ENCODE results near the gene COL5A1.

COL5A1 gene

DNA sequence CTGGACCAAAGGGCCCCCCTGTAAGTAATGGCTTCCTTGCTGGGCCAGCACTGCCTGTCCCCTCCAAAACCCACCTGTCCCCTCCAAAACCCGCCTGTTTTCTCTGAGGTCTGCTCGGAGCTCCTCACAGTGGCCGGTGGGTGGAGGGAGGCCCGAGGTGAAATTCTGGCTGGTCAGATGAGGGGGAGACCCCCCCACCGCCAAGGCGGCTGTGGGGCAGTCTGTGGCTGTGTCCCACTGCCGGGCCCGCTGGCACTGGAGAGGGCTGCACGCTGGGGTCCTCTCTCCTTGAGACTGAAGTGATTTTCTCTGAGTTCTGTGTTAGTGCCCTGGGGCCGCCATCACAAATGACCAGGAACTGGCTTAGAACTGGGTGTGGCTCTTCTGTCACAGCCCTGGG is 155.3 kb downstream of the COL5A1 start:
- no peak for DNase-seq

- no peak for DNase-seq
Observed at GRCh38 chr9:134800791-134801339, 159.3 kb downstream of the COL5A1 start.

DNA sequence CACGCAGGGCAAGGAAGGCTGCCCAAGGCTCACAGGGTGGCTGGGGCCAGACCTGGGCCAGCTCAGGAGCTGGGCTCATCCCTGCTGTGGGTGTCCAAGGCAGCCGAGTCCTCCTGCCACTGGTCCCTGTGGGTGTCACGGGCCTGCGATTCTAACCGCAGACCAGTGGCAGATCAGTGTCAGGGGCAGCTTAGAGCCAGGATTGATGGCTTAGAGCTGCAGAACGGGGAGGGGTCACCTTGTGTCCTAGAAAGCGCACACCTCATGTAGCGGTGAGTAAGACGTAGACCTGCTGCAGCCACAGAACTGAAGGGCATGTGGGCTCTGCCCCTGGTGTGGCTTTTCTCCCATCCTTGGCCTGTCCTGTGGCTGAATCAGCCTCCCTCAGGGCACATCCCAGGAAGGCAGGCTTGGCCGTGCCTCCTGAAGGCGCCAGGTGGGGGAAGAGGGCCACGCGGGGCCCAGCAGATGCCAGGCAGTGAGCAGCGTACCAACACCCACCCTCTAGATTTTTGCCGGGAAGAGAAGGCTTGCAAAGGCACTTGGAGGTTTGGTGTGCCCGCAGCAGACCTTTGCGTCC is 160.7 kb downstream of the COL5A1 start:
- no peak for DNase-seq

DNA sequence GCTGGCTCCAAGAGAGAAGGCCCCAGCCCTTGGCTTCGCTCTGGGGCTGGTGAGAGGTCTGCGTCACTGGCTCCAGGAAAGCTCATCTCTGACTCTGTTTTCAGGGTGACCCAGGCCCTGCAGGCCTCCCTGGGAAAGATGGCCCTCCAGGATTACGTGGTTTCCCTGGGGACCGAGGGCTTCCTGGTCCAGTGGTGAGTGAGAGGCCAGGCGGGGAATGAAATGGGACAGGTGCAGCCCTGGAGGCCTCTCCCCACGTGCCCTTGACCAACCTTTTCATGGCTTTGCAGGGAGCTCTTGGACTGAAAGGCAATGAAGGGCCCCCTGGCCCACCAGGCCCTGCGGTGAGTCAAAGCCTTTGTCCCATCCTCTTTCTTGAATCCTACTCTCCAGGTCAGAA is 163.3 kb downstream of the COL5A1 start:
- no peak for DNase-seq

DNA sequence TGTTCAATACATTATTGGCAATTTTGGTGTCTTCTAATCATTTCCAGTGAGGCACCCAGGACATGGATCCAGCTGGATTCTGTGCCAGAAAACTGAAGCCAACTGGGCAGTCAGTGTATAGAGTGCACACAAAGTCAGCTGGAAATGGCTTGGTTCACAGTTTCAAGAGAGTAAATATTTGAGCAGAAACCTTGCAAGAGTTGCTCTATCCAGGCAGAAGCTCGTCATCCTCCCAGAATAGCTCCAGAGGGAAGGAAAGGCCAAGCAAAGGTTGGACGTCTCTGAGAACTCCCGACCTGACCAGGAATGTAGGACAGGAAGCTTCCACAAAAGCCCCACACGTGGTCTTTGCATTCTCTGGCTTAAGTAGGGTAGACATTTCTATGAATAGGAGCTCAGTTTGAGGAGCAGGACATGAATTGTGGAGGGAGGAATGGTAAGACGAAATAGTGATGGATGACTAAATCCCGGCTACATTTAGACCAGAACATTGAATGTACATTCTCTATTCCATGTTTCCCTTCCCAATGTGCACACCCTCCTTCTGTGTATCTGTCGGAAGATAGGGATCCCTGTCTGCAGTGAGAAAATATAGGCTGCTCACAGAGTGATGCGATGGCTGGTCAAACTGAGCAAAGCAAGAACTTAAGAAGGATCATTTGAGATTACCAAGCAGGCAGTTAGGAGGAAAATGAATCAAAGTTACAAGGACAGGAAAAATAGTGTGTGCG is 166.3 kb downstream of the COL5A1 start:
- no peak for DNase-seq

- no peak for DNase-seq
Observed at GRCh38 chr9:134808447-134808792, 166.8 kb downstream of the COL5A1 start.

DNA sequence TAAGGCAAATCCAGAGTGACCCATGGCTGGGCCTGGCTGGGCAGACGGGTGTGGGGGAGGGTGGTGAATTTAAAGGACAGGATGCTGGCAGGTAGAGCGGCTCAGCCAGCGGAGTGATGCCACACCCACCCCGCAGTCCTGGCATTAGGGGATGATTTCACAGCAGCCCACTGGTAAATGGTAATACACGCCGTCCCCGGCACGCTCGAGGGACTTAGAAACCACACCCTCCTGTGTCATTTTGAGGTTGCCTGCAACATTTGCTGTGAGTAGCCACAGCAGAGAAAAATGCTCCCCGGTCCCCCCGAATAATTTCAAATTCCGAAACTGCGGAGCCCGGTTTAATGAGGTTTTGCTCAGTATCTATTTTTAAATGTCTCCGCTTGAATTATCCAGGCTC is 167.7 kb downstream of the COL5A1 start:
- DNase-seq = no peak

DNA sequence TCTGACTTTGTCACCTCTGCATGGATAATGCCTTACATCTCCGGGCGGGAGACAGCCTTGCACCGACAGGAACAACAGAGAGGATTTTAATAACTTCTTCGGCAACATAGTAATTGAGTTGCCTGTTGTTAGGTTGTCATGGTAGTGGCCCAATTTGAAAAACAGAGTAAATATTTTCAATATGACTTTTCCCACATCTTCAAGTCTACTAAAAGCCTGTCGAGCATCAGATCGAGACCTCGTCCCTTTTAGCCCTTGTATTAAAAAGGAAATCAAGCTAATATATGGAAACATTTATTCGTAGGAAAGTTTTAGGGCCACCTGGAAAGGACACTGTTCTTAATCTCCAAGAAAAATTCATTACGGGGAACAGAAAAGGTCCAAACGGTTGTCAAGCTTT is 168.2 kb downstream of the COL5A1 start:
- DNase-seq = no peak

DNA sequence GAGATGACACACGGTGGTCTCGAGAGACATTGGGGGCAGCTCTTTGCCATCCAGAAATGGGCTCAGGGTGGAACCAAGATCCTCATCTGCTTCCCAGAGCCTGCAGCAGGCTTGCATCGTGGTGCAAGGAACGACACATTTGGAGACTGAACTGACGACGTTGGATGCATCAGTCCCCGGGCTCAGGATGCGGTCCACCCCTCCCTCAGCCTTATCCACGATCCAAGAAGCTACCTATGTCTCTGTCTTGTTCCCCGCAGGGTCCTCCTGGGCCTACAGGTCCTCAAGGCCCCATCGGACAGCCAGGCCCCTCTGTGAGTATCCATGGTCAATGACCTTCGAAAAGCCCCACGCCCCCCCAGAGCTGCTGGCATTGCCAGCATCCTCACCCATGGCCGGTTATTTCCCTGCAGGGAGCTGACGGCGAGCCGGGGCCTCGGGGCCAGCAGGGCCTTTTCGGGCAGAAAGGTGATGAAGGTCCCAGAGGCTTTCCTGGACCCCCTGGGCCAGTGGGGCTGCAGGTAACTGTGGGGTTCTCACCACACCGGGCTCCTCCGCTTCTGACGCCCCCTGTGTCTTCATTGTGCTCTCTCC is 169.6 kb downstream of the COL5A1 start:
- no peak for DNase-seq

DNA sequence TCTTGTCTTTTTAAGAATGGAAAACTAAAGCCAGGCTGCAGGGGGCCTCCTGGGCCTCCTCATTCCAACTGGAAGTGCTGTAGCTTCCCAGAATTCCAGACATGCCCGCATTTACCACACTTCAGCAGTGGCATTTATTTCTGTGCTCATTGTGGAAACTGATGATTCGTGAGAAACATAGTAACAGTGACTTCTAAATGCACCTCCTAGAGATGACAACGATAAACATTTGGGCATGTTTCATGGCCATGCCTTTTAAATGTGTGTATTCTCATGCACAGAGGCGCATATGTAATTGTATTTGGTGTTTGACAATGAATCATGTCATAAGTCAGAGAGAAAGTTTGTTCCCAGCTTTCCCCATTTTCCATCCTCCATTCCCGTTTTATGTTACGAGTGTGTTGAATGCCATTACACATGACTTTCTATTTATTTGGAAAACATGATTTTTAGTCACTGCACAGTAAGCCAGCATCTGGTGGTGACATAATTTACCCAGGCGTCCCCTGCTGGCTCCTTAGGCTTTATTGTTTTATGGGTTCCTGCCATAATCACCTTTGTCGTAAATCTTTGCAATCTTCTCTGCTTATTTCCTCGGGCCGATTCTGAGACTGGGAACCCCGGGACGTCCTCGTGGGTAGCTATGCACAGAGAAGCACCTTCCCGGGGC is 170.2 kb downstream of the COL5A1 start:
- DNase-seq = no peak

DNA sequence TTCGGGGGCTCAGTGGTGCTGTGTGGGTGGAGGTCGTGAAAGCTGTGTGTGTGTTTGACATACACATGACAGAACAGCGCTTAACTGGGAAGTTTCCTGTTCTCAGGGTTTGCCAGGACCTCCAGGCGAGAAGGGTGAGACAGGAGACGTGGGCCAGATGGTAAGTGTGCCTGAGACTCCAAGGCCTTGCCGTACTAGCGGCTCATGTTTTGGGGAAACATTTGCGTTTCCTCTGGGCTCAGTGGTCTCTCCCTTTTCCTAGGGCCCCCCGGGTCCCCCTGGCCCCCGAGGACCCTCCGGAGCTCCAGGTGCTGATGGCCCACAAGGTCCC is 170.7 kb downstream of the COL5A1 start:
- DNase-seq = no peak

- no peak for DNase-seq
Observed at GRCh38 chr9:134813841-134814240, 172.2 kb downstream of the COL5A1 start.

DNA sequence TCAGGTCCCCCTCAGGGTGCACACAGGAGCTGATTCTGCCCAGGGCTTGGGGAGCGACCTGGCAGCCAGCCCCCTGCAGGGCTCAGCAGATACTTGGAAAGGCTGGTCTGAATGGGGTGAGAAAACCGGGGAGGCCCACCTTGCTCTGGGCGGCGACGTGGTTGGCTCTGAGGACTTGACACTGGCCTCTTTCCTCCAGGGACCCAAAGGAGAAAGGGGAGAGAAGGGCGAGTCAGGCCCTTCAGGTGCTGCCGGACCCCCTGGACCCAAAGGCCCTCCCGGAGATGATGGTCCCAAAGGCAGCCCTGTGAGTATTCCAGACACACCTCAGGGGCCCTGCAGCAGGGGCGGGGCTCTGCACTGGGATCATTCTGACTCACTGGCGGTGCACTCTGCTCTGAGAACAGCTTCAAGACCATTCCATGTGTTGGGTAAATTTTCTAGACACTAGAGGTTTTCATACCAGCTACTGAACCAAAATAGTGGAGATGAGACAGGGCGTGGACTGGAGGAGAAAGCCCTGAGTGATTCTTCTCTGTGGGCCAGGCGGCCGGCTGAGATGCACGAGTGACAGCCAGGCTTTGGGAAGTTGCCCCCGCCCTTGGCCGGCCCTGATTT is 173.1 kb downstream of the COL5A1 start:
- DNase-seq = no peak

GRCh38 chr9:134815435-134816214 is 174.0 kb downstream of the COL5A1 start:
- DNase-seq = no peak

DNA sequence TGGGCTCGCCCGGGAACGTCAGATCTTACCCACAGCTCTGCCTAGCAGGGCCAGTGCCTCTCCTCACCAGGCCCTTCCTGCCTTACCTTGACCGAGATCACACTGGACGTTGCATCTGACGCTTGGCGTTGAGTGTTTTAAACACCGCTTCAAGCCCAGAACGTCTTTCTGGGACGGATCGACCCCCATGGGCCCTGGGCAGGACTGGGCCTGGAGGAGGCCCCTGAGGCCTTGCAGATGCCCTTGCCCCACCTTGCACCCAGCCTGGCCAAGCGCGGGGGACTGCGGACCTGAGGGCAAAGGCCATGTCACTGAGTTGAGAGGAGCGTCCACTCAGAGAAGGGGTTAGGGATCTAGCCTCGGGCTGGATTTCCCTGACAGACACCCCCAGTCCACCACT is 174.7 kb downstream of the COL5A1 start:
- no peak for DNase-seq

DNA sequence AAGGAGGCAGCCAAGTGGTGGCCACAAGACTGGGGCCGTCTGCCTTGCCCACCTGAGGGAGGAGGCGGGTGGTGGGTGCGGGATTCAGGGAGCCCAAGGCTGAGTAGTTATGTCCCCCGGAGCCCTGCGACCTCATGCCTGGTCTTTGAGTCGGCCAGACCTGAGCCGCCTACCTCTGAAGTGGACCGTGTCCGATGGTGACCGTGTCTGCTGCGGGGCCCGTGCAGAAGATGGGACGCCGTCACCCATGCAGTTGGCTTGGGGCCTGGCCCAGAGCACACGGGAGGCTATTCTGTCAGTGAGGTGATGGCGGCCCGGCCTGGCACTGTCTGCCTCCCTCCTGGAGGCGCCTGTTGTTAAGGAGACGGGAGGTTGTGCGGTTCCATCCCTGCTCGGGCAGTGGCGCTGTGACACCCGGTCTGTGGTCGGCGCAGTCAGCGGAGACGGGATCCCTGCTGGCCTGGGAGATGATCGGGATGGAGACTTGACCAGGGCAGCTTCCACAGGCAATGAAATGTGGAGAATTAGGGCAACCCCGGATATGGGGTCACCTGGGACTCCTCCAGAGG is 176.5 kb downstream of the COL5A1 start:
- DNase-seq = no peak

- DNase-seq = no peak
Observed at GRCh38 chr9:134818591-134818990, 177.0 kb downstream of the COL5A1 start.

GRCh38 chr9:134820901-134821300 is 179.3 kb downstream of the COL5A1 start:
- no peak for DNase-seq

GRCh38 chr9:134822541-134822940 is 180.9 kb downstream of the COL5A1 start:
- no peak for DNase-seq

- no peak for DNase-seq
Observed at GRCh38 chr9:134823623-134824022, 182.0 kb downstream of the COL5A1 start.

DNA sequence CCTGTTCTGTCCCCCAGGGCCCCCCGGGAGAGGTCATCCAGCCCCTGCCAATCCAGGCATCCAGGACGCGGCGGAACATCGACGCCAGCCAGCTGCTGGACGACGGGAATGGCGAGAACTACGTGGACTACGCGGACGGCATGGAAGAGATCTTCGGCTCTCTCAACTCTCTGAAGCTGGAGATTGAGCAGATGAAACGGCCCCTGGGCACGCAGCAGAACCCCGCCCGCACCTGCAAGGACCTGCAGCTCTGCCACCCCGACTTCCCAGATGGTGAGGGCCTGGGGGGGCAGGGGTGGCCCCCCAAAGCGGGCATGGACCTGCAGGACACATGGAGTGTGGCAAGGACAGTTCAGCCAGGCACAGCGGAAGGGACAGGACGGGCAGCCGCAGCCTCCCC is 183.0 kb downstream of the COL5A1 start:
- DNase-seq = no peak

DNA sequence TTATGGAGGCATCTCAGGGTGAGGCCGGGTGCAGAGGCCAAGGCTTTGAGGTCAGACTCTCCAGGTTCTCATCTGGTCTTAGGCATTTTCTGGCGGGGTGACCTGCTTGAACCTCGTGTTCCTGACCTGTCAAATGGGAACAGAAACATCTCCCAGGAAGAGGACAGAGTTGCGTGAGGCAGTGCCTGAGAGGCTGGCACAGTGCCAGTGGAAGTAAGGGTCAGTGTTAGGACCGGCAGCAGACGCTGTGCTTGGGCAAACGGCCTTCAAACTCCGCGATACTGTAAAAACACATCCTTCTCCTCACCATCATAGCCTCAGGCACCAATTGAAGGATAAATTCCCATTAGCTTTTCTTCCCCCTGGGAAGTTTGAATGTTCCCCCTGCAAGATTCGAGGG is 183.4 kb downstream of the COL5A1 start:
- DNase-seq = no peak
